H1 (cell line): ENCODE results near the gene CLIC3.

ENCODE experiments used
- CREB1 ChIP-seq: IDR thresholded peaks from 2 replicates; pipeline ENCODE4 v1.6.1; 2012; ENCODE audit warnings: inconsistent platforms
- CTCF ChIP-seq, 3 experiments: IDR thresholded peaks; 1 replicate in 2 of 3; 2 replicates in 1 of 3; pipeline versions ENCODE4 v1.5.1 to v1.6.1; 2011; ENCODE audit warnings: low read length in 3 of 3, mild to moderate bottlenecking in 3 of 3, inconsistent platforms in 2 of 3, low read depth in 1 of 3, moderate library complexity in 1 of 3; ENCODE audit not compliant: insufficient read depth in 1 of 3; ENCODE audit errors: control extremely low read depth in 1 of 3
- E2F6 ChIP-seq: IDR thresholded peaks from 2 replicates; pipeline ENCODE4 v1.6.1; 2012; ENCODE audit warnings: inconsistent platforms
- EZH2 ChIP-seq: fragments of 200-600 bp; sonication (generic); IDR thresholded peaks from 2 replicates; pipeline ENCODE4 v1.7.1; 2012; ENCODE audit warnings: low read depth, mild to moderate bottlenecking, moderate library complexity, low read length, inconsistent platforms; ENCODE audit not compliant: severe bottlenecking
- MAX ChIP-seq: IDR thresholded peaks from 2 replicates; pipeline ENCODE4 v1.6.1; 2012; ENCODE audit warnings: inconsistent platforms
- POLR2AphosphoS5 ChIP-seq: IDR thresholded peaks from 2 replicates; pipeline ENCODE4 v1.6.1; 2011; ENCODE audit warnings: low read depth, low read length
- SIN3A ChIP-seq, 2 experiments: IDR thresholded peaks in 1 of 2; conservative IDR thresholded peaks in 1 of 2; 2 replicates each; pipeline ENCODE4 v1.6.1; 2011 to 2012; ENCODE audit warnings: low read length in 2 of 2, improper control_type of control experiment in 1 of 2, low read depth in 1 of 2, mild to moderate bottlenecking in 1 of 2
- SRF ChIP-seq: IDR thresholded peaks from 2 replicates; pipeline ENCODE4 v1.6.1; 2011; ENCODE audit warnings: mild to moderate bottlenecking, low read depth, low read length, moderate library complexity
- TBP ChIP-seq: IDR thresholded peaks from 2 replicates; pipeline ENCODE4 v1.6.1; 2011; ENCODE audit warnings: low read depth, low read length, improper control_type of control experiment
- TEAD4 ChIP-seq: IDR thresholded peaks from 2 replicates; pipeline ENCODE4 v1.6.1; 2012; ENCODE audit warnings: low read depth, low read length, inconsistent platforms, mixed read lengths
- YY1 ChIP-seq: IDR thresholded peaks from 2 replicates; pipeline ENCODE4 v1.6.1; 2011; ENCODE audit warnings: low read depth, mild to moderate bottlenecking, low read length
- TF ChIP-seq, protein P1 (sequence below): IDR thresholded peaks from 2 replicates; pipeline ENCODE4 v1.6.1; 2011; ENCODE audit warnings: low read depth, mild to moderate bottlenecking, low read length; ENCODE audit not compliant: insufficient read depth

DNA sequence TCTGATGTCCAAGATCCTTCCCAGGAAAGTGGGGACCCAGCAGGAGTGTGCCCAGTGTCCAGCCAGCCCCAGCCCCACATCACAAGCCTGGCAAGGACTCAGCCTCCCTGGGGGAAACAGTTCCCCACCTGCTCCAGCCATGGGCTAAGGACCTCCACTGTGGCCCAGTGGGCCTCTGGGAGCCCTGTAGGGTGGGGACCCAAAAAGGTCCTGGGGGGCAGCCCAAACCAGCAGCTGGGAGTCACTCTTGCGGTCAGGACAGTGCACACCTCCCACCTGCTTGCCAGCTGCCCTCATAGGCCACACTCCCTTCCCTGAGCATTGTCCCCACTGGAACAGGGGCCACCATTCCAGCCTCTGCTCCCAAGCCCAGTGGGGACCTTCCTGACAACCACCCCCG is 30.0 kb upstream of the CLIC3 start:
- no peak for TF ChIP-seq CTCF (IDR thresholded peaks at IDR 0.05; ENCODE audit: control extremely low read depth in 1 of 3, insufficient read depth in 1 of 3, low read depth in 1 of 3, low read length in 3 of 3)
- TF ChIP-seq E2F6, result no peak
- no peak for TF ChIP-seq EZH2
- no peak for TF ChIP-seq POLR2AphosphoS5
- no peak for TF ChIP-seq TEAD4
- no peak for TF ChIP-seq YY1
- no peak for TF ChIP-seq CREB1
- no peak for TF ChIP-seq SIN3A (conservative IDR thresholded peaks at IDR 0.05 in 1 of 2, IDR thresholded peaks at IDR 0.05 in 1 of 2; ENCODE audit: low read depth in 1 of 2, low read length in 2 of 2)
- no peak for TF ChIP-seq MAX
- no peak for TF ChIP-seq TBP
- TF ChIP-seq, protein P1, sequence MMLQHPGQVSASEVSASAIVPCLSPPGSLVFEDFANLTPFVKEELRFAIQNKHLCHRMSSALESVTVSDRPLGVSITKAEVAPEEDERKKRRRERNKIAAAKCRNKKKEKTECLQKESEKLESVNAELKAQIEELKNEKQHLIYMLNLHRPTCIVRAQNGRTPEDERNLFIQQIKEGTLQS, result no peak
- no peak for TF ChIP-seq SRF
